ENCODE measurements around the gene STMN3.

Gene STMN3

DNA sequence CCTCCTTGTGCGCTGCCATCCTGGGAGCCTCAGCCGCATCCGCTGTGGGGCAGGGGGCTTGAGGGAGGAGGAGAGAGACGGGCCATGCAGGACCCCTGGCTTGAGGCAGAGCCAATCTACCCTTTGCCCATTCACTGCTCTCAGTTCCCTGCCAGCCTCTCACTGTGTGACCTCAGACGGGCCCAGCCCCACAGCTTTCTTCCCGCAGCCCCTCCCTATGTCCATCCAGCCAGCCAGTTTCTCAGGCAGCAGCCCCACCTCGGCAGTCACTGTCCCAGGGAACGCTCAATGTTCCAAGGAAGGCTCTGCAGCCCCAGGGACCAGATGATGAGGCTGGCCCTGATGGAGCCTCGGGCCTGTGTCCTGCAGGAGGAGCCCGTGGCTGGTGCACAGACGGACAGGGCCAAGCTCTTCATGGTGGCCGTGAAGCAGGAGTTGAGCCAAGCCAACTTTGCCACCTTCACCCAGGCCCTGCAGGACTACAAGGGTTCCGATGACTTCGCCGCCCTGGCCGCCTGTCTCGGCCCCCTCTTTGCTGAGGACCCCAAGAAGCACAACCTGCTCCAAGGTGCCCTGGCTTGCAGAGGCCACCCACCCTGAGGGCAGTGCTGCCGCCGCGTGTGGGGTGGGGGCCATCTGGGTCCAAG lies 39.3 kb upstream of the STMN3 start:
- DNase-seq (ENCODE audit: low read depth) = no peak

DNA sequence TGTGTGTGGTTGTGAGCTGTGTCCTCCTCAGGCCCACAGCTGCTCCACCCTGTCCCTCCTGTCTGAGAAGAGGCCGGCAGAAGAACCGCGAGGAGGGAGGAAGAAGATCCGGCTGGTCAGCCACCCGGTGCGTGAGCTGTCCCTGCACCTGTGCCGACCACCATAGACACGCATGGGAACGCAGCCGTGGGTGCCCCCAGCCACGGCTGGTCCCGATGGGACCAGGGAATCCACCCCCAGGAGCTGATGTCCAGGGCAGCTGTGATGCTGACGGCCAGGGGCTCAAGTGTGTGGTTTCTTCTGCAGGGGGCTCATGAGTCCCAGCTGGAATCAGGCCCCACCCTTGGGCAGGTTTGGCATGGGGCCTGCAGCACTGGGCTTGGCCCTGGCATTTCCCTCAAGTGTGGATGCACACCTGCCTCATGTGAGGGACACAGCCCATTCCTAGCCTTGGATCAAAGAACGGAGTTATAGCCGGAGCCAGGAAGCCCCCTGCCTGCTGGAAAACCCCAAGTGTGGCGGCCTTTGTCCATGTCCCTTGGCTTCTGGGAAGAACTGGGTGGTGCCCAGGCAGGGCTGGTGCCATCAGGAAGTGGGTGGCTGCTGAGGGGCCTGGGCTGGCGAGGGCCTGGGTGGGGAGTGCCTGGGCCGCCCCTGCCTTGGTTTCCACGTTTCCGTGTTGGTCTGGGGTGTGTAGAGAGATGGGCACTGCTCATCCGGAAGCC lies 38.6 kb upstream of the STMN3 start:
- no peak for DNase-seq (ENCODE audit: low read depth)

DNA sequence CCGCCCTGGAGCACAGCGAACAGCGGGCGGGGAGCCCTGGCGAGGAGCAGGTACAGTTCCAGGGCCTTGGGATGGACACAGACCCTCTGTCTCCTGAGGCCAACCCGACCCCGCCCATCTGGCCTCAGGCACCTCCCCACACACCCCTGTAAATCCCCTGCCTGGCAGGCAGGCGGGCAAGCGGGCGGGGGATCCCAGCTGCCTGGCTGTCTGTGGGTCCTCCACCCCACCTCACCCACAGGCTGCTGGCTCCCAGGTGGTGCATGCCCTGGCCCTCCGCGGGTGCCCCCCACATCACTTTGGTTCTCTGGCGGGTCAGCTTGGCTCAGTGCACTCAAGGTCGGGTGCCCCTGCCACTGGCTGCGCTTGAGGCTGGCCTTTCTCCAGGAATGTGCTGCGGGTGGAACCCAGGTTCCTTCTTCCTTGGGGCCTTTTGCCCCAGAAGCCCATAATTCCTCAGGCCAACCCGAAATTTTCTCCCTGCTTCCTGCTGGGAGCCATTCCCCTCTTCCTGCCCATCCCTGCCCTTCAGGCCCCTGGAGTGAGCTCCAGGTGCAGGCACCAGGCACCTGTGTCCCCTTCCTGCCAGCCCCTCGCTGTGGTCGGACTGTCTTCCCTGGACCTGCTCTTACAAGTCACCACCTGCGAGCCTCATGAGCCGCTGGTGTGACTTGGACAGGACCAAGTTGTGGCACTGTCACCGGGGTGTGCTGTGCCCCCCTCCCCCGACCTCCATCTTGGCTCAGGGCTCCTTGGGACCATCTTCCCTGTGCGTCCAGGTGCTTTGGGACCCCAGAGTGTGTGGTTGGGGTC lies 37.9 kb upstream of the STMN3 start:
- no peak for DNase-seq (ENCODE audit: low read depth)

DNA sequence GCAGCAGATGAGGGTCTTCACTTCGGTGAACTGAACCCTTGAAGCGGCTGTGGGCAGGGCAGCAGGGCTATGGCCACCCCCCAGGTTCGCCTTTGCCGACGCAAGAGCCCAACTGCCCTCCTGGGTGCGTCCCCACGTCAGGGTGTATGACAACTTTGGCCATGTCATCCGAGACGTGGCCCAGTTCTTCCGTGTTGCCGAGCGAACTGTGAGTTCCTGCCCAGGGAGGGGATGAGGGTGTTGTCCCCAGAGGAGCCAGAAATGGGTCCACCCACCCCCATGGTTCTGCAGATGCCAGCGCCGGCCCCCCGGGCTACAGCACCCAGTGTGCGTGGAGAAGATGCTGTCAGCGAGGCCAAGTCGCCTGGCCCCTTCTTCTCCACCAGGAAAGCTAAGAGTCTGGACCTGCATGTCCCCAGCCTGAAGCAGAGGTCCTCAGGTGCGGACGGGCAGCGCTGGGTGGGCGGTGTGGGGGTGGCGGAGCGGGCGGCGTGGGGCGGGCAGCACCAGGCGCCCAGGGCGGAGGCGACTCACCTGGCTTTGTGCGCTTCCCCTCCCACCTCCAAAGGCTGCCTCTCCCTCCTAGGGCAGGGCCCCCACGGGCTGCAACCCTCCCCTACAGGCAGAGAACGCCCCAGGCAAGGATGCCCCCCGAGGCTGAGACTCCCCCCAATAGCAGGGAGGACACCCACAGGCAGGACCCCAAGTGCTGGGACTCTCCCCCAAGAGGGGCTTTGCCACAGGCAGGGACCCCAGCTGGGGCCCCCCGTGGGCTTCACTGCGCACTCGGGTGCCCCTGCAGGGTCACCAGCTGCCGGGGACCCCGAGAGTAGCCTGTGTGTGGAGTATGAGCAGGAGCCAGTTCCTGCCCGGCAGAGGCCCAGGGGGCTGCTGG lies 37.0 kb upstream of the STMN3 start:
- DNase-seq (ENCODE audit: low read depth) = no peak

DNA sequence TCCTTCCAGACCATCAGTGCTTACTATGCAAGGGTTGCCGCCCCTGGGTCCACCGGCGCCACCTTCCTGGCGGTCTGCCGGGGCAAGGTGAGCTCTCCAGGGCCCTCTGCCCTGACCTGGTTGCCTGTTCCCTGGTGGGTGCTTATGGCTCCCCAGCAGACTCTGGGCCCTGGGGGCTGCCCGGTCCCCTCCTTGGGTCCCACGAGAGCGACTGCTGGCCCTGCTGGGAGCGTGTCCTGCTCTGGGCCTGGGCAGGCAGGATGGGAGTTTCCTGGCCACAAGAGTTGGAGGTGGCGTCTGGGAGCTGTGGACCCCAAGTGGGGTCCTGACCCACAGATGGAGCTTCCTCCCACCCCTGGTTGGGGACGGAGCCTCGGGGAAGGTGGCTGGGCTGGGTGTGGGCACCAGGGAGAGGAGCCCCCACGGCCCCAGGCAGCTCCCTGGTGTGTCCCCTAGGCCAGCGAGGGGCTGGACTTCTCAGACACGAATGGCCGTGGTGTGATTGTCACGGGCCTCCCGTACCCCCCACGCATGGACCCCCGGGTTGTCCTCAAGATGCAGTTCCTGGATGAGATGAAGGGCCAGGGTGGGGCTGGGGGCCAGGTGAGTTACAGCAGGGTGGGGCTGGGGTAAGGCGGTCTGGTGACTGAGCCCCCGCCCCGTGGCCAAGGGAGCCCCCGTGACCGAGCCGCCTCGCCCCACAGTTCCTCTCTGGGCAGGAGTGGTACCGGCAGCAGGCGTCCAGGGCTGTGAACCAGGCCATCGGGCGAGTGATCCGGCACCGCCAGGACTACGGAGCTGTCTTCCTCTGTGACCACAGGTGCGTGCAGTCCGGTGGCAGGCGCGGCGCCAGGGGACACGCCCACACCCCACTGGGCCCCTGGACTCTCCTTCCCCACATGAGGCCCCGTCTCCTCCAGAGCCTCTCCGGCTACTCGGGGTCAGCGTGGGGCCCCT lies 36.1 kb upstream of the STMN3 start:
- no peak for DNase-seq (ENCODE audit: low read depth)

DNA sequence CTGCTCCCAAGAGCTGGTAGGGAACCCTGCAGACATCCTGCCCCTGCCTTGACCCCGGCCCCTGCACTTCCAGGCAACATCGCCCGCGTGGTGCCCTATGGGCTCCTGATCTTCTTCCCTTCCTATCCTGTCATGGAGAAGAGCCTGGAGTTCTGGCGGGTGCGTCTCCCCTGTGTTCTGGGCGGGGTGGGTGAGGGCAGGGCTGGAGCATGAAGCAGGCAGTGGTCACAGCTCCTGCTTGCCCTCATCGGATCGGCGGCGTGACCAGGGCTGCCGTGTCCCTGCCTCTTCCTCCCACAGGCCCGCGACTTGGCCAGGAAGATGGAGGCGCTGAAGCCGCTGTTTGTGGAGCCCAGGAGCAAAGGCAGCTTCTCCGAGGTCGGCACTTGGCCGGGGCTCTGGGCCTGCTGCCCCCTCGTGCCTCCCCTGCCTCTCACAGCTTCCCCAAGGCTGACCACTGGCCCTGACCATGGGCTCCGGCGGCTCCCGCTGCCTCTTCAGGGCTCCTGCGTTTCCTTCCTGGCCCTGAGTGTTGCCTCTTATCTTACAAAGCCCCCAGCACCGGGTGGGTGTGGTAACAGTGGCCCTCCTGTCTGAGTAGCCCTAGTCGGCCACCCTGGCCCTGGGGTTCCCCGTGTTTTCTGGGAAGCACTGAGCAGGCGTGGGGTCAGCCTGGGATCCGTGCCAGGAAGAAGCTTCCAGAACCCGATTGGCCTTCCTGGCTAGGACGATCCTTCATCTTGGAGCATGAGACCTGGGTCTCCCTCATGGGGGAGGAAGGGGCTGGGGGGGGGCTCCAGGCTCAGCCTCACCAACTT lies 35.2 kb upstream of the STMN3 start:
- no peak for DNase-seq (ENCODE audit: low read depth)

DNA sequence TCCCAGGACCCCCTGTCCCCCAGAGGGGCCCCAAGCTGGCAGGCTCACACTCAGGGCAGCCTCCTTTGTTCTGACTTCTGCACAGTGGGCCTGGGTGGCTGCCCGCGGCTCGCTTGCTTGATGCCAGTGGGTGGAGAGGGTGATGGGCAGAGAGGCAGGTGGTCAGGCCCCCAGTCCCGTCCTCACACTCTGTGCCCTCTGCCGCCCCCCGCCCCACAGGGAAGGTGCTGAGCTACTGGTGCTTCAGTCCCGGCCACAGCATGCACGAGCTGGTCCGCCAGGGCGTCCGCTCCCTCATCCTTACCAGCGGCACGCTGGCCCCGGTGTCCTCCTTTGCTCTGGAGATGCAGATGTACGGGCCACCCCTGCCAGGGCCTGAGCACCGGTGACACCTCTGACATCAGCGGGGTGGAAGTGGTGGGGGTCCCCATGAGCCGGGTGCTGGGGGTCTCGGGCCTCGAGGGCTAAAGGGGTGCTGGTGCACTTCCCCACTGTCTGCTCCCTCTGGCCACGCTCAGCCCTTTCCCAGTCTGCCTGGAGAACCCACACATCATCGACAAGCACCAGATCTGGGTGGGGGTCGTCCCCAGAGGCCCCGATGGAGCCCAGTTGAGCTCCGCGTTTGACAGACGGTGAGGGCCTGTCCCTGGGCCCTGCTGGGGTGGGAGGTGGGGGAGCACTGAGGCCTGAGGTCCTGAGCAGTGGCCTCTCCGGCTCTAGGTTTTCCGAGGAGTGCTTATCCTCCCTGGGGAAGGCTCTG lies 34.4 kb upstream of the STMN3 start:
- DNase-seq (ENCODE audit: low read depth) = no peak

DNA sequence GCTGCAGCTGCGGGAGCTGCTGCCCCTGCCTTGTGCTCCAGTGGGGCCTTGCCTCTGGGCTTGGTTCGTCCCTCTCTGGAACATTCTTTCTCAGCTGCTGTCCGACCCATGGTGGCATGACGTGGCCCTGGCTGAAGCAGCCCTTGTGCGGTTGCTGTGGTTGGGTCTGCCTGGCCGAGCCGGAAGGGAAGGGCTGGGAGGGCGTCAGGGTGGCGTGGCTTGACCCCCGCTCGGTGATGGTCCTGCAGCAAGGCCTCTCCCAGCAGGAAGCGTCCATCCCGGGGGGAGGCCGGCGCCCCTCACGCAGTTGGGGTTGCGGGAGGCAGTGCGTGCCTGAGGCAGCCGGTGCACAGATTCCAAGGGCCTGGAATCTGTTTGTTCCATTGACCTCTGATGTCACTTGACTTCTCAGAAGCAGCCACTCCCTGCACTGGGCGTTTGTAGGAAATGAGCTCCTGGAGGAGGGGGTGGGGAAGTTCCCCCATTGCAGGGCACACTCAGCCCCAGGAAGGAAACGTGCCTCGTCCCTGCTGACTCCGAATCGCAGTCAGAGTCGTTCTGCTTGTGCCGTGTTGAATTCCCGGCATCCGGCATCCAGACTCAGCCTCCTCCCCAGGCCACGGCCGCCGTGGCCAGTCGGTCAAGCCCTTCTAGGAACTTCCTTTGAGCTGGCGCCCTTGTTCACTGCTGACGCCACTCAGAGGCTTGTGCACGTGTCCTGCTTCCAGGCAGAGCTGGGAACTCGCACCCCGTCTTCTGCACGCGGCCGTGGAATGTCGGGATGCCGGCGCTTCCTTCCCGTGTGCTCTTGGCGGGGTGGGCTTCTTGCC lies 33.5 kb upstream of the STMN3 start:
- peak; percentile 38 for DNase-seq (ENCODE audit: low read depth)

DNA sequence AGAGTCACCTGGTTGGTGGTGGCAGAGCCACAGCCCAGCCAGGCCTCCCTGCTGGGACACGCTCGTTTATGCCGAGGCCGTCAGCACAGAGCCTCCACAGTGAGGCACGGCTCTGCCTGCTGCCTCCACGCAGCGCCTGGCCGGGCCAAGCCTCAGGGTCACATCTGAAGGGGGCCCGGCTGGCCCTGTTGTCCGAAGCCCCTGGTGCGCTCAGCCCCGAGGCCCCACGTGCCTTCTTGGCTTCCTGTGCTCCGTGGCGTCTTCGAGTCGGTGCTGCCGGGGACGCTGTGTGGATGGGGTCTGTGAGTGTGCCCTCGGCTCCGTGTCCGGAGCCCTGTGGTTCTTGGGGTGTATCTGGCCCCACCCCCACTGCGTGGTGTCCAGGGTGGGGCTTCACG lies 32.9 kb upstream of the STMN3 start:
- no peak for DNase-seq (ENCODE audit: low read depth)

DNA sequence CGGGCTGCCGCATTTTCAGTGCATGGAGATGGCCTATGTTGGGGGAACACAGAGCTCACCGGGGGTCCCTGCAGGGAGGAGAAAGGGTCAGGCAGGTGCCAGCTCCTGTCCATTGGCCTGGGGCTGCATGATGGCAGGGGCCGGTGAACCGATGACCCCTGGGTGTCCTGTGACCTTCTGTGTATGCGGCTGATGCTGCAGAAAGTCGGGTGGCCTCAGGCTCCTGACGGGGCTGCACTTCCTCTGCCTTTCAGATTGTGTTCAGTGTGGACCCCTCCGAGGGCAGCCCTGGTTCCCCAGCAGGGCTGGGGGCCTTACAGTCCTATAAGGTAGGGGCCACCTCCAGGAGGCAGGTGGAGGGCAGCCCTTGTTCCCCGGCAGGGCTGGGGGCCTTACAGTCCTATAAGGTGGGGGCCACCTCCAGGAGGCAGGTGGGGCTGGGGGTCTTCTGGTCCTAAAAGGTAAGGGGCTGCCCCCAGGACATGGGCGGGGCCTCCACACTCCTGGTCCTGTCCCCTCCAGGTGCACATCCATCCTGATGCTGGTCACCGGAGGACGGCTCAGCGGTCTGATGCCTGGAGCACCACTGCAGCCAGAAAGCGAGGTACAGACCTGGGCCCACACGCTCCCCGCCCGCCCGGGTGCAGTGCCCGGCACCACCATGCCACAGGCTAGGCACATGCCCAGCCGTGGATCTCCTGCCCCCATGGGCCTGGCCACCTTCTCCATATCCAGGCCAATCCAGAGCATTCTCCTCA lies 32.2 kb upstream of the STMN3 start:
- no peak for DNase-seq (ENCODE audit: low read depth)

DNA sequence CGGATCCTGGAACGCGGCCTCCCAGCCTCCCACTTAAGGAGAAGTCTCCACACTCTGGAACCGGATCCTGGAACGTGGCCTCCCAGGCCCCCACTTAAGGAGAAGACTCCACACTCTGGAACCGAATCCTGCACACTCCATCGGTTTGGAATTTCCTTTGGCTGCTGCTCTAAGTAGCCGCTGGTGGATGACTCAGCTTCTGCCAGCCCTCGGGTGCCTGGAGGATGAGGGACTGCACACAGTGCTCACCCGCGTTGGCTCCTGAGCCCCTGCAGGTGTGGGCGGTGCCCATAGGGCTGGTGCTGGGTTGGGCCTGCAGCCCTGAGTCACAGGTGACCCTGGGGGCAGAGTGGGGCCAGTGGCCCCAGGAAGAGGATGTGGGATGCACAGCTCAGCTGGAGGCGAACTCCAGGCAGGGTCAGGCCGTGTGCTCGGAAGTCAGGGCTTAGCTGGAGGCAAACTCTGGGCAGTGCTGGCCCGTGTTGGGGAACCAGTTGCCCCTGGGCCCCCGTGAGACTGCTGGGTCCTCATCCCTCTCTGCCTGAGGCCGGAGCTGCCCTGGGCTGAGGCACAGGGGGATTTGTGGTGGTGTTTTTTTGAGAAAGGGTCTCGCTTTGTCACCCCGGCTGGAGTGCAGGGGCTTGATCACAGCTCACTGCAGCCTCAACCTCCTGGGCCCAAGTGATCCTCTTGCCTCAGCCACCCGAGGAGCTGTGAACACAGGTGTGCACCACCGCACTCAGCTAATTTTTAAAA lies 29.3 kb upstream of the STMN3 start:
- no peak for DNase-seq (ENCODE audit: low read depth)

DNA sequence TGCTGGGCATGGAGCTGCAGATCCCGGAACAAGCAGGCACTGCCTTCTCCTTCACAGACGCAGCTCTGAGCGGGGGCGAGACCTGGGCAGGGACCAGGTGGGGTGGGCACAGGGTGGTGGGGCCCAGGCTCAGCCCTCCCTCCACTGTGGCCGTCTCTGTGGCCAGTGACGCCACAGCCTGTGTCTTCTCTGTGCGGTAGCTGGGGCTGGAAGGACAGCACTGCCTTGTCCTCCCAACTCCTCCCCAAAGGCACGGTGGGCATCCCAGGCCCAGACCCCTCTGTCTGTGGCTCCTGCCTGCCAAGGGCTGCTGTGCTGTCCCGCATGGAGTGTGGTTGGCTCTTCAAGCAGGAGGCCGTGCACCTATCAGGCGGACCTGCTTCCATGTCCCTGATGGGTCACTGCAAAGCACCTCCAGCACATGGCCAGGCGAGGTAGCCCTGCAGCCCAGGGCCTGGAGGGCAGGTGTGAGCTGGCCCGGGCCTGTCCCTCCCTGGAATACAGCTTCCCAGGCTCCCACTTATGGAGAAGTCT lies 28.5 kb upstream of the STMN3 start:
- no peak for DNase-seq (ENCODE audit: low read depth)

DNA sequence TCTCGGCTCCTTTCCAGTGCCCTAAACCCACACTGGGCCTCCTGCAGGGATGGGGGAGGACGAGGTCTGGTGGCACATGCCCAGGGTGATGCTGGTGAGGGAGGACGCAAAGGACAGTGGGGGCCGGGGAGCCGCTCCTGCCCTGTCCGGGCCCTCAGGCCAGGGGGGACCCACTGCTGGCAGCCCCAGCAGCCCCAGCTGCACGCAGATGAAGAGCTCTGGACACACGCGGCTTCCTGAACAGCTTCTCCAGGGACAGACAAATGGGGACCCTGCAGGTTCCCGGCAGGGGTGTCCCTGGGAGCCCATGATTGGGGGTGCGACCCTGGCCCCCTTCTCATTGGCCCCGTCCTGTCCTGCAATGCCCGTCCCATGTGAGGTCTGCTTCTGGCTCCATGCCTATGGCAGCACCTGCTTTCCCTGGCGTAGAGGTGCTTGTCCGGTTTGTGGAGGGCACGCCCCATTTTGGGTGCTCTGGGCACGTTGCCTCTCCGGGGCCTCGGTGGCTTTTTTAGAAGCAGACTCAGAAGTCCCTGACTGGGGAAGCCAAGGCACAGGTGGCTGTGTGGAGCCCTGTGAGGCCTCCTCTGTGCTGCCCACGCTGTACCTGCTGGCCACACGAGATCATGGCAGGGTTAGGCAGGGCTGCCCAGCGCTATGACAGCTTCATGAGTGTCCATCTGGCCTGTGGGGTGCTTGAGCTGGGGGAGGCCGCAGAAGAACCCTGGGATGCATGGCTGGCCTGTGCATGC lies 27.8 kb upstream of the STMN3 start:
- DNase-seq (ENCODE audit: low read depth) = no peak

DNA sequence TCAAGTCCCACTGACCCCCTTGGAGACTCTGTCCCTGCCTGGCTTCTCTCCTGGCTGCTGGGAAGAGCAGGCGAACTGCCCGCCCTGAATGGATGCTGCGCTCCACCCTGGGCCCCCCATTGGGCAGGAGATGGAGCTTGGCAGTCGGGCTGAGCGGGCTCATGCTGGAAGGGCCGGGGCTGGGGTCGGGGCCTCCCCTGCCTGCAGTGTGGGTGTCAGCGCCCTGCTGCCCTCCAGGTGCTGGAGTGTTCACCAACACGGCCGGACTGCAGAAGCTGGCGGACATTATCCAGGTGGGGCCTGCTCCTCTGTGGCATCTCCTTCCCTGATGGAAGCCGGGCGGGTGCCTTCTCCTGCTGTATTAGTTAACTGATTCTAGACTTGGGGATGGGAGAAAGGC lies 27.2 kb upstream of the STMN3 start:
- DNase-seq (ENCODE audit: low read depth) = no peak

DNA sequence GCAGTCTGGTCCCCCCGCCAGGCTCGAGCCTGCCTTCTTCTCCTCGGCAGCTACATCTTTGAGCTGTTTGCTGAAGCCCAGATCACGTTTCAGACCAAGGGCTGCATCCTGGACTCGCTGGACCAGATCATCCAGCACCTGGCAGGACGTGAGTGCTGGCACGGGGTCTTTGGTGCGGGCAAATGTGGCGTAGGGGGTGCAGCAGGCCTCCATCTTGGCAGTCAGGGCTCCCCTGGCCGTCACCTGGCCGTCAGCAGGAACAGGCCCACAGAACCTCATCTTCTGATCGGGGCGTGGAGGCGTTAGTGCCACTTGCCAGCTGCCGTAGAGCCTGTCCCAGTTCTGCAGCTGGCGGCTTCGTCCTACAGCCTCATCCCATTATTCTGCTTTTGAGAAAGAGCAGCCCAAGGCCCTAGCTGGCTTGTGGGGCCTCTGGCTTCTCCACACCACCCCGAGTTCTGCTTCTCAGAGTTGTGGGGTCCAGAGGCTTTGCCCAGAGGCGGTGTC lies 26.6 kb upstream of the STMN3 start:
- no peak for DNase-seq (ENCODE audit: low read depth)

Measured in activated T-cell treated with anti-CD3 and anti-CD28 coated beads for 48 hours (primary cell).